Stimulated activated CD8-positive, alpha-beta memory T cell treated with anti-CD3 and anti-CD28 coated beads, Interleukin-7, amount 100 ng/mL, for 48 hours (primary cell): ENCODE results near the gene CD300A.

Experiments
- DNase-seq, 2 donors: peaks; one replicate each; pipeline ENCODE4 v3.0.0-alpha.2; 2020; ENCODE audit warnings: low read depth in 1 of 2; ENCODE audit errors: extremely low read depth in 1 of 2

CD300A gene

GRCh38 chr17:74439691-74440567 is 26.5 kb upstream of the CD300A start:
- DNase-seq: no peak

DNA sequence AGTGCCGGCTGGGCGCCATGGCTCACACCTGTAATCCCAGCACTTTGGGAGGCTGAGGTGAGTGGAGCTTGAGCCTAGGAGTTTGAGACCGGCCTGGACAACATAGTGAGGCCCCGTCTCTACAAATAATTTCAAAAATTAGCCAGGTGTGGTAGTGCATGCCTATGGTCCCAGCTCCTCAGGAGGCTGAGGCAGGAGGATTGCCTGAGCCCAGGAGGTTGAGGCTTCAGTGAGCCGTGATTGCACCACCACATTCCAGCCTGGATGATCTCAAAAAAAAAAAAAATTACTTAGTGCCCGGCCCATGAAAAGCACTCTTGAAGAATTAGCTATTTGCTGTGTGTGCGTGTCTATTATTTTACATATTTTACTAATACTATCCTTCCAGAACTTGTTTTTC is 24.9 kb upstream of the CD300A start:
- no peak for DNase-seq

DNA sequence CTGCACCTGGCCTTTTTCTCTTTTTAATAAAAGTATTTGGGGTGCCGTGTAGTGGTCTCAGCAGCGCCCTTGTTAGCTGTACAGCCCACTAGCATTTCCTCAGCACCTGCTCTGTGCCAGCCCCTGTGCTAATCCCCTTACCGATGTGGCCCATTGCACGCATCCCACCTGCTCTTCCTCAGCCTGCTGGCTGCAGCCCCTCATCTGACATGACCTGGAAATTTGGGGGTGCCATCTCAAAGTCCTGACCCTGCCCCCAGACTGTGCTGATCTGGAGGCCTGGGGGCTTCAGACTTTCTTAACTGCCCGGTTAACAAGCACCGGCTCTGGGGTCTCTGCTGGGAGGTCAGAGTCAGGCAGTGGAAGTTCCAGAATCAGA is 24.2 kb upstream of the CD300A start:
- DNase-seq: no peak

DNA sequence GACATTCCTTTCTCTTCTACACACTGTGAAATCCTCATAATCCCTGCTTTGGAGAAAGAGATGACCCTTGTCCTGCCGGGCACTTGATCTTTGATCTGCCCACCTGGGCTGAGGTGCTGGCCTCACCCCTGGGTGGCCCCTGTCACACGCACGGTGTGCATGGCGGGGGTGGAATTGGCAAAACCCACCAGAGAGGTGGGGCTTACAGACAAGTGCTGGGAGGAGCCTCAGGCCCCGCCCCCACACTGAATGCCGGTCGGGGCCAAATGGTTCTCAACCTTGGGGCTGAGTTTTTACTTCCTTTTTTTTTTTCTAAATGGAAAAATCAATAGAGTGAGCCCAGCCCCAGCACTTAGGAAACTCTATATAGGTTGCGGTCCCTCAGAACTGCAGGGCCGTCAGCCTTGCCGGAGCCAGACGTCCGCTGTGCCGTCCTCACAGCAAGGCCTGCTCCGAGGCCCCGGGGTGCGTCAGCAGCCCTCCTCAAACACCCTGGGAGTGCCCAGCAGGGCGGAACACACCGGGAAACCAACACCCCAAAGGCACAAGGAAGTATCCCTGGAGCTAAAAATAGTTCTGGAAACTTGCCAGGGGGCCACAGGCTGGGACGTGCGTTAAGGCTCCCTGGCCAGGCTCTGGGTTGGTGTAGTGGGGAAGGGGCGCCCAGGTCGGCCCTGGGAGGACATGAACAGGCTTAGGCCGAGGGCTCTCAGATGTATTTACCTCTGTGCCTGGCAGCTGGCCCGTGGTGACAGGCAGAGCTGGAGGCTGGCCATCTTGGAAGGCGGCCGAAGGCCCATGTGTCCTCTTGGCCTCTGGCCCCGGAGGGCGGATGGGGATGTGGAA is 23.5 kb upstream of the CD300A start:
- no peak for DNase-seq

DNA sequence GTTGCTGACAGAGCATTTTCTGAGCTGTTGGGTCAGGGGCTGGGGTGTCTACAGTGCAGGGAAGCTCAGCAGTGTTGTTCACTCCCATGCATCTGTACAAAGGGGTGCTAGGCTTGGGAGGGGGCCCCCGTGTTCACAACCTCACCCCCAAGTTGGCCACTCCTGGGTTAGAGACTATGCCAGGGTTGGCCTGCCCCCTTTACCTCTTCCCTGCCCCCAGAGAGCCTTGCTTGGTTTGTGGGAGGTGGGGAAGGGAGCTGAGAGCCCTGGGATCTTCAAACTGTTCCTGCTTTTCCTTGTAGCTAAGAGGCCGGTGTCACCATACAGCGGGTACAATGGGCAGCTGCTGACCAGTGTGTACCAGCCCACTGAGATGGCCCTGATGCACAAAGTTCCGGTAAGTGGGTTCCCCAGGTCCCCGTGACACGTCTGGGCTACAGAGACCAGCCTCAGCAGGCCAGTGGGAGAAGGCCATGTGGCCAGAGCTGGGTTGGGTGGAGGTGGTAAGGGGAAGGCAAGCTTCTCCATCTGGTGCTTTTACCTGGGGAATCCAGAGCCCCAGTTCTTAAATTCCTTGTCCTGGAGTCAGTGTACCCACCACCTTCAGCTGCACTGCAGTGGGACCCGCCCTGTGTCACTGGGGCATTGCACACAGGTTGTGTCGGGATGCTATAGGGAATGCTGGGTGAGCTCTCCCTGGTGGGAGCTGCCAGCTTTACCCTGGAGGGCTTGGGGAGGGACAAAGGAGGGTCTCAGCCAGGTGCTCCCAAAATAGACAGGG is 22.7 kb upstream of the CD300A start:
- DNase-seq: no peak

- no peak for DNase-seq
Observed at GRCh38 chr17:74444406-74444805, 22.0 kb upstream of the CD300A start.

GRCh38 chr17:74445158-74445557 is 21.3 kb upstream of the CD300A start:
- no peak for DNase-seq

GRCh38 chr17:74446551-74447500 is 19.6 kb upstream of the CD300A start:
- DNase-seq: peak in 1 of 2 donors; percentile 42

- no peak for DNase-seq
Observed at GRCh38 chr17:74447628-74448159, 18.7 kb upstream of the CD300A start.

DNA sequence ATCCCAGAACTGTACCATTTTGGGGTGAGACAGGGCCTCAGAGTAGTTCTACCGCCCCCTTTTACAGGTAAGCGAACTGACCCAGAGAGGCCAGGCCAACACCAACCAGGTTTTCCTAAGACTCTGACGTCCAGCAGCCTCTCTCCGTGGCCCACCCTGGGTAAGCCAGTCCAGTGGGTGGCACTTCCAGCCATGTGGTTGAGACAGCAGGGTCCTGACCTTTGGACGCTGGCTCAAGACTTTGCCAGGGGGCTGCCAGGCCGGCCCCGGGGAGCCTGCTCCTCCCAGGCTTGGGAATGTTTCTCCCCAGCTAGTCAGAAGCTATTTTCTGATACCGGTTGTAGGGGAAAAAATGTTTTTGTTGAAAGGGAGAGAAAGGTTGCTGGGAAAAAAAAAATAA is 17.7 kb upstream of the CD300A start:
- no peak for DNase-seq

DNA sequence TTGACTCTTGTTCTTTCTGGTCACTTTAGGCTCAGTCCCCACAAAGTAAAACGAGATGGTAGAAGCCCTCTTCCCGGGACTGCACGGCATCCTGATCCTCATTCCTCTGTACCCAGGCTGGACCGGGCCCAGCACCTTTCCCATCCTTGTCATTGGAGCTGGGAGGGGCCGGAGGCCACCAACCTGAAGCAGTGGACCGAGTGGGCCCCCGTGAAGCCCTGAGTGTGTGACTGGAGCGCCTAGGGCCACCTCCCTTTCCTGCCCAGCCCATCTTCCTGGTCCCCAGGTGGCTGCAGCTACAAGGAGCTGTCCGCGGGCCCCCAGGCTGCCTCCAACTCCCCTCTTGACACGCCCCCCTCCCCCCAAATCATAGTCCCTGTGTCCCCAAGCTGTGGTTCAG is 17.1 kb upstream of the CD300A start:
- DNase-seq: no peak

DNA sequence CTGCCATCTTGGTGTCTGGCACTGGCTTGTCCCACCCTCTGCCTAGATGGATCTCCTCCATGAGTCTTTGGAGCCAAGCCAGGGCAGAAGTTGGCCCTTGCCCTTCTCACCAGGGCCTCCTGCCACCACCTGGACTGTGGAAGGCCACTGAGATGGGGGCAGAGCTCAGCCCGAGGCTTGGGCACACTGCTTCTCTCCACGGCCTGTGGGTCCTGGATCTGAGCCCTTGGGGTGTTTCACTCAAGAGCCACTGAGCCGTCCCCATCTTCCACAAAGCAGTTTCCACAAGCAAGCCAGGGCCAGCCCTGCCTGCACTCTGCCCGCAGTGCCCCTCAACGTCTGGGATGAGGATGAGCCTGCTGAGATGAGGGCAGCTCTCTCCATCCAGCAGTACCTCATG is 16.7 kb upstream of the CD300A start:
- no peak for DNase-seq

- DNase-seq: no peak
Observed at GRCh38 chr17:74450231-74450630, 16.2 kb upstream of the CD300A start.

DNA sequence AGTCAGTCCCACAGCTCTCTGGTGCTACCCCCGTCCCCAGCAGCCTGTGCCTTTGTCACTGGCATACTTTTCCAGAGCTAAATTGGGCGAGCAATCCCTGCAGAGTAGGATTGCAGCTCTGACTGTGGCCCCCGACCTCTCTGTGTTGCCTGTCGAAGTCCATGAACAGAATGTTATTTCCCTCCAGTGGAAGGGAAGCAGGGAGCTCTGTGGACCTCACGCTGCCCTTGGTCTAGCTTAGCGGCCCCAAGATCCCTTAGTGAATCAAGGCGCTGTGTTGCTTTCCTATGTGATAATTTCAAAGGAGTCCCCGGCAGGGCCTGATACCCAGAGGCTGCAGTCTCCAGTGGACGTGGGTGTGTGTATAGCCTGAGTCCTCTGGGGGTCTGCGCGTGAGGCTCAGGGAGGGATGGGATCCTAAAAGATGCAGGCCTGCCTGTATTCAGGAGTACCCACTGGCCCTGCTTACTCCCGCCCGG is 15.5 kb upstream of the CD300A start:
- DNase-seq: no peak

DNA sequence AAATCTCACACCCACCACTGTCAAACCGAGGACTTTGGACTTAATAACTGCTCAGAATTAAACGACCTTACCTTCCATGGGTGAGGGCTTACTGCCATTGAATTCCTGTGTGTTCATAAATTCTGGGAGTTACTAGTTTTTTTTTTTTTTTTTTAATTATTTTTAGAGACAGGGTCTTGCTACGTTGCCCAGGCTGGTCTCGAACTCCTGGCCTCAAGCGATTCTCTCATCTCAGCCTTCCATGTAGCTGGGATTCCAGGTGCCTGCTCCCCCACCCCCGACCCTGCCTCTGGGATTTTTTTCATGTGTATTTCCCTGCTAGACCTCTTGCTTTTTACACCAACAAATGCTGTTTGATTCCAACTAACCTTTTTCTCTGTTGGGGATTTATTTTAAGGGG is 14.9 kb upstream of the CD300A start:
- DNase-seq: no peak

DNA sequence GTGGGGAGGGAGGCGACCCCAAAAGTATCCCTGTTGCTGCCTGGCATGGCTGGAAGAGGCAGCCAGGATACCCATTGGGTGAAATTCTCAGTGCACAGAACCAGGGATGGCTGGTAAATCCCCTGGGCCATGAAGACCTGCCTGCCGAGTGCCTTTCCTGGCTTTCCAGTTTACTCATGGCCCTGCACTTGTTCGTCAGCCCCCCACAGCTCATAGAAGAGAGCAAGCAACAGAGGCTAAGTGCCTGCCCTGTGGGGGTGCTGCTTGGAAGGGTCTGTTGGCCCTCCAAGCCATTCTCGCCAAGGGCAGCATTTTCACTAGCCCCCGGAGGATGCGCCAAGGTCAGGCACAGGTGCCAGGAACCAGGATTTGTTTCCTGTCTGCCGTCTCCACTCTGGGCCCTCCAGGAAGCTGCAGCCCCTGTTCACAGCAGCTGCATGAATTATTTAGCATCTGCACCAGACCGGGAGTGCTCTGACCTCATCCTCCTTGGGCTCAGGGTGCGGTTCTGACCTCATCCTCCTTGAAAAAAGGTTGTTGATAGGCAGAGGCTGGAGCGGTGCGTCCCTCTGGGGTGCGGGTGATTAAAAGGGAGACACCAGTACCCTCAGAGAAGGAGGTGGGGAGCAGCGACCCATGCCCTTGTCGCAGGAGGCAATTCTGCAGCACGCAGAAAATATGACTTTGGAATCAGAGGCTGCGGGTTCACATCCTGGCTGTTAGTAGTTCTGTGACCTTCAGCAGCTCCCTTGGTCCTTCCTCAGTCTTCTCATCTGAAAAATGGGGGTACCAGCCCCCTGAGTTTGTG is 14.2 kb upstream of the CD300A start:
- no peak for DNase-seq

DNA sequence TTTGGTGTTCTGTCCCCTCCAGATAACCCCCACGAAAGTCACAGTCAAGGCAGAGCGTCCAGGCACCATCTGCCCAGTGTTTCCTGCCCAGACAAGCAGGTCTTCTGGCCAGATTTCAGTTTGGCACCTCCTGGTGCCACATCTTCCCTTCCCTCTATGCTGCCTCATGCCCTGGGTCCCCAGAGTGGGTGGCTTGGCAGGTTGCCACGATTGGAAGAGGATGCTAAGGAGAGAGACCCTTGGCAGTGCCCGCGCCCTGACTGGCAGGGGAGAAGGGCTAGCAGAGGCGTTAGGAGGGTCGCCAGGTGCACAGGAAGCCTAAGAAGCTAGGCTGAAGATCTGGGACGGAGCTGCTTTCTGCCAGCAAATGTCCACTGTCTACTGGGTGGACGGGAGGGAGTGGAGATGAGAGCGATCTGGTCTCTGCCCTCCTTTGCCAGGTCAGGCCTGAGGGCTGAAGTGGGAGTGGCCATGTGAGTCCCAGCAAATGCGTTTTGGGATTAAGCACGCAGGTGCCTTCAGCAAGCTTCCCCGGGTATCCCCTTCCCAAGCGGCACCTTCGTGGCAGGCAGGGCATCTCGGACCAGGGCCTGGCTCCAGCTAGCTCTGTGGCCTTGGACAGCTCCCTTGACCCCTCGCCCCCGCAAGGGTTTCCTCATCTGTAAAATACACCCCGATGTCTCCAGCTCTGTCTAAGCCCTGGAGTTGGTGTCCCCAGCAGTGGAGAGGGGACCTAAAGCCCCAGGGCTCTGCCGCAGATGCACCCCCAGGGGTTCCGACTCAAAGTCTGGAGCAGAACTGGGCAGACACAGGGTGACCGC is 13.4 kb upstream of the CD300A start:
- DNase-seq: no peak

GRCh38 chr17:74453665-74454196 is 12.7 kb upstream of the CD300A start:
- DNase-seq: peak in 1 of 2 donors; percentile 66
